ENCODE measurements around the gene LYPLAL1.

Gene LYPLAL1

GRCh38 chr1:219171192-219171935 is 2.3 kb upstream of the LYPLAL1 start:
- no peak overlapping the region for H3K9ac ChIP-seq (ENCODE audit: low read length)
- no peak overlapping the region for H2AFZ ChIP-seq (ENCODE audit: low read depth, low read length, severe bottlenecking)
- H3K79me2 ChIP-seq (ENCODE audit: insufficient read depth, low read length): no peaks in the 10 kb centered on the region
- no peaks in the 10 kb centered on the region for H3K9me3 ChIP-seq (ENCODE audit: insufficient read depth, low read length)
- H3F3A ChIP-seq (ENCODE audit: insufficient read depth): no peaks in the 10 kb centered on the region; the same call in 1 of the 2 replicates
- H4K20me1 ChIP-seq (ENCODE audit: low read depth, low read length): no peaks in the 10 kb centered on the region
- H3K4me2 ChIP-seq (ENCODE audit: low read depth, low read length, poor library complexity, severe bottlenecking): no peak overlapping the region
- no peaks in the 10 kb centered on the region for H3K27me3 ChIP-seq (ENCODE audit: low read length)
- no peaks in the 10 kb centered on the region for H3K9me2 ChIP-seq (replicated peaks; ENCODE audit: insufficient read depth, low read length)
- H3K27ac ChIP-seq (ENCODE audit: low read depth, low read length): no peak overlapping the region
- no peak for TF ChIP-seq EZH2phosphoT487 (conservative IDR thresholded peaks at IDR 0.05; ENCODE audit: low read length)
- TF ChIP-seq CTCF (IDR thresholded peaks at IDR 0.05; ENCODE audit: insufficient read depth, low read length, poor library complexity, severe bottlenecking): no peak
- no peaks in the 10 kb centered on the region for H3K36me3 ChIP-seq (ENCODE audit: low read length)
- no peak overlapping the region for H3K4me3 ChIP-seq (ENCODE audit: insufficient read depth, low read length, poor library complexity, severe bottlenecking)

- Histone ChIP-seq H3K4me2 (ENCODE audit: low read depth, low read length, poor library complexity, severe bottlenecking) (peak overlapping the region; percentile 70), H3K9me3 (ENCODE audit: insufficient read depth, low read length) (no peaks in the 10 kb centered on the region), H2AFZ (ENCODE audit: low read depth, low read length, severe bottlenecking) (no peak overlapping the region), H3K79me2 (ENCODE audit: insufficient read depth, low read length) (no peaks in the 10 kb centered on the region), H4K20me1 (ENCODE audit: low read depth, low read length) (no peaks in the 10 kb centered on the region), H3K9ac (ENCODE audit: low read length) (no peak overlapping the region; the same call in 1 of the 2 replicates), H3K27ac (ENCODE audit: low read depth, low read length) (no peak overlapping the region), H3F3A (ENCODE audit: insufficient read depth) (no peaks in the 10 kb centered on the region; the same call in 1 of the 2 replicates), H3K4me3 (ENCODE audit: insufficient read depth, low read length, poor library complexity, severe bottlenecking) (peak overlapping the region; percentile 67), H3K27me3 (ENCODE audit: low read length) (no peaks in the 10 kb centered on the region), H3K9me2 (replicated peaks; ENCODE audit: insufficient read depth, low read length) (no peaks in the 10 kb centered on the region), H3K36me3 (ENCODE audit: low read length) (no peaks in the 10 kb centered on the region)
- TF ChIP-seq CTCF (IDR thresholded peaks at IDR 0.05; ENCODE audit: insufficient read depth, low read length, poor library complexity, severe bottlenecking) (no peak), EZH2phosphoT487 (conservative IDR thresholded peaks at IDR 0.05; ENCODE audit: low read length) (no peak)
Observed at GRCh38 chr1:219172821-219173220, 857 bp upstream of the LYPLAL1 start.

GRCh38 chr1:219173434-219173757 is 282 bp upstream of the LYPLAL1 start:
- Histone ChIP-seq H4K20me1 (ENCODE audit: low read depth, low read length) (no peaks in the 10 kb centered on the region), H3F3A (ENCODE audit: insufficient read depth) (no peaks in the 10 kb centered on the region; the same call in 1 of the 2 replicates), H2AFZ (ENCODE audit: low read depth, low read length, severe bottlenecking) (peak overlapping the region; percentile 88), H3K36me3 (ENCODE audit: low read length) (no peaks in the 10 kb centered on the region), H3K27me3 (ENCODE audit: low read length) (no peaks in the 10 kb centered on the region), H3K27ac (ENCODE audit: low read depth, low read length) (0 out of 2 replicates have a peak overlapping the region, but pooled peaks have one; percentile 25), H3K9me2 (replicated peaks; ENCODE audit: insufficient read depth, low read length) (no peaks in the 10 kb centered on the region), H3K9ac (ENCODE audit: low read length) (peak overlapping the region; percentile 69), H3K4me2 (ENCODE audit: low read depth, low read length, poor library complexity, severe bottlenecking) (peak overlapping the region; percentile 70), H3K9me3 (ENCODE audit: insufficient read depth, low read length) (no peaks in the 10 kb centered on the region), H3K4me3 (ENCODE audit: insufficient read depth, low read length, poor library complexity, severe bottlenecking) (peak overlapping the region; percentile 67), H3K79me2 (ENCODE audit: insufficient read depth, low read length) (no peaks in the 10 kb centered on the region)
- TF ChIP-seq CTCF (IDR thresholded peaks at IDR 0.05; ENCODE audit: insufficient read depth, low read length, poor library complexity, severe bottlenecking) (no peak), EZH2phosphoT487 (conservative IDR thresholded peaks at IDR 0.05; ENCODE audit: low read length) (no peak)

Measured in SU-DHL-6 (cell line).